HG03060 (cell line): ENCODE data around the gene FAM76A.
"Not testable (repeated sequence)": the region's sequence is repeated elsewhere in the genome, so short reads cannot be mapped to it uniquely, and the experiment has no call there.

Source experiments
- ATAC-seq: cut with Tn5 transposase; IDR thresholded peaks from one replicate; pipeline ENCODE4 v1.9.1; 2021; ENCODE audit warnings: low read depth, moderate number of reproducible peaks; ENCODE audit not compliant: unreplicated experiment

Gene FAM76A

GRCh38 chr1:27773826-27774445 is 48.2 kb downstream of the FAM76A start:
- no peak for ATAC-seq

- ATAC-seq = no peak
Measured at GRCh38 chr1:27774654-27775053, 48.9 kb downstream of the FAM76A start.

GRCh38 chr1:27775336-27775735 is 49.6 kb downstream of the FAM76A start:
- ATAC-seq = not testable (repeated sequence)

GRCh38 chr1:27776276-27776675 is 50.5 kb downstream of the FAM76A start:
- not testable (repeated sequence) for ATAC-seq

GRCh38 chr1:27778056-27778455 is 52.3 kb downstream of the FAM76A start:
- ATAC-seq = no peak

GRCh38 chr1:27779122-27779521 is 53.4 kb downstream of the FAM76A start:
- ATAC-seq = no peak

GRCh38 chr1:27782950-27783349 is 57.2 kb downstream of the FAM76A start:
- ATAC-seq = no peak

GRCh38 chr1:27784700-27785099 is 58.9 kb downstream of the FAM76A start:
- no peak for ATAC-seq

GRCh38 chr1:27785781-27786455 is 60.2 kb downstream of the FAM76A start:
- ATAC-seq = no peak

GRCh38 chr1:27787895-27788294 is 62.1 kb downstream of the FAM76A start:
- no peak for ATAC-seq

GRCh38 chr1:27789540-27790041 is 63.8 kb downstream of the FAM76A start:
- ATAC-seq = no peak

GRCh38 chr1:27790270-27790669 is 64.5 kb downstream of the FAM76A start:
- ATAC-seq = not testable (repeated sequence)

- ATAC-seq = no peak
Measured at GRCh38 chr1:27795601-27796000, 69.8 kb downstream of the FAM76A start.

- ATAC-seq = no peak
Measured at GRCh38 chr1:27804791-27805190, 79.0 kb downstream of the FAM76A start.

- no peak for ATAC-seq
Measured at GRCh38 chr1:27806758-27807157, 81.0 kb downstream of the FAM76A start.

- no peak for ATAC-seq
Measured at GRCh38 chr1:27807385-27807784, 81.6 kb downstream of the FAM76A start.

- ATAC-seq = not testable (repeated sequence)
Measured at GRCh38 chr1:27808131-27808530, 82.4 kb downstream of the FAM76A start.

- no peak for ATAC-seq
Measured at GRCh38 chr1:27809883-27810282, 84.1 kb downstream of the FAM76A start.

GRCh38 chr1:27811741-27812500 is 86.2 kb downstream of the FAM76A start:
- no peak for ATAC-seq
